OCI-LY1 (cell line): ENCODE measurements around the gene TMEM187.

Experiments used
- EZH2 ChIP-seq: fragments of 200-600 bp; sonication (generic), shearing (Covaris generic); IDR thresholded peaks from 2 replicates; pipeline ENCODE4 v1.8.0; 2017; ENCODE audit warnings: borderline replicate concordance, mixed run types, mild to moderate bottlenecking, antibody characterized with exemption, low read length, moderate library complexity, mixed read lengths
- TF ChIP-seq, protein P1 (sequence below): fragments of 200-600 bp; sonication (generic), shearing (Covaris generic); IDR thresholded peaks from 2 replicates; pipeline ENCODE4 v1.5.1; 2017; ENCODE audit warnings: mild to moderate bottlenecking, antibody characterized with exemption, low read length, moderate library complexity, mixed read lengths

DNA sequence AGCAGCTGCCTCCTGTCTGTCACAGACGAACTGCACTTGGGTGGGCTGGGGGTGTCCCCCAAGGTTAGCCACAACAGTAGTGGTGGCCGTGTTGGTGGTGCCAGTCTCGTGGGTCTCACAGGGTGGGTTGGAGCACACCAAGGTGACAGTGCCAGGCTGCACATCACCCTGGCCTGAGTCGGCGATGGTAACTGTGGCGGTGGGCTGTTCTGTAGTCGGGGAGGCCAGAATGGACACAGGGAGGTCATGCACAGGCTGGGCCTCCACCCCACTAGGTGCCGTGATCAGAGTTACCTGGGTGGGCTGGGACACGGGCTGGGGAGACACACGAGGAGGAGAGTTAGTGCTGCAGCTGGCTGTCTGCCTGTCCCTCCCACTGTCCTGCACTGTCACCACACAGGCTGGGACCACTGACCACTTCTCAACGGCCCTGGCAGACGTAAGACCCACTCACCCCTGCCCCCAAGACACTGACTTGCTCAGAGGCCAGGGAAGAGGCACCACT lies 17.3 kb upstream of the TMEM187 start:
- TF ChIP-seq, protein P1, sequence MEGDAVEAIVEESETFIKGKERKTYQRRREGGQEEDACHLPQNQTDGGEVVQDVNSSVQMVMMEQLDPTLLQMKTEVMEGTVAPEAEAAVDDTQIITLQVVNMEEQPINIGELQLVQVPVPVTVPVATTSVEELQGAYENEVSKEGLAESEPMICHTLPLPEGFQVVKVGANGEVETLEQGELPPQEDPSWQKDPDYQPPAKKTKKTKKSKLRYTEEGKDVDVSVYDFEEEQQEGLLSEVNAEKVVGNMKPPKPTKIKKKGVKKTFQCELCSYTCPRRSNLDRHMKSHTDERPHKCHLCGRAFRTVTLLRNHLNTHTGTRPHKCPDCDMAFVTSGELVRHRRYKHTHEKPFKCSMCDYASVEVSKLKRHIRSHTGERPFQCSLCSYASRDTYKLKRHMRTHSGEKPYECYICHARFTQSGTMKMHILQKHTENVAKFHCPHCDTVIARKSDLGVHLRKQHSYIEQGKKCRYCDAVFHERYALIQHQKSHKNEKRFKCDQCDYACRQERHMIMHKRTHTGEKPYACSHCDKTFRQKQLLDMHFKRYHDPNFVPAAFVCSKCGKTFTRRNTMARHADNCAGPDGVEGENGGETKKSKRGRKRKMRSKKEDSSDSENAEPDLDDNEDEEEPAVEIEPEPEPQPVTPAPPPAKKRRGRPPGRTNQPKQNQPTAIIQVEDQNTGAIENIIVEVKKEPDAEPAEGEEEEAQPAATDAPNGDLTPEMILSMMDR: no peak
- no peak for TF ChIP-seq EZH2
